GM18909 (cell line): Measurements from ENCODE around the gene GDF10.

ENCODE experiments used
- ATAC-seq: cut with Tn5 transposase; IDR thresholded peaks from one replicate; pipeline ENCODE4 v1.9.1; 2021; ENCODE audit warnings: mild to moderate bottlenecking; ENCODE audit not compliant: unreplicated experiment, poor library complexity

GDF10 gene, protein sequence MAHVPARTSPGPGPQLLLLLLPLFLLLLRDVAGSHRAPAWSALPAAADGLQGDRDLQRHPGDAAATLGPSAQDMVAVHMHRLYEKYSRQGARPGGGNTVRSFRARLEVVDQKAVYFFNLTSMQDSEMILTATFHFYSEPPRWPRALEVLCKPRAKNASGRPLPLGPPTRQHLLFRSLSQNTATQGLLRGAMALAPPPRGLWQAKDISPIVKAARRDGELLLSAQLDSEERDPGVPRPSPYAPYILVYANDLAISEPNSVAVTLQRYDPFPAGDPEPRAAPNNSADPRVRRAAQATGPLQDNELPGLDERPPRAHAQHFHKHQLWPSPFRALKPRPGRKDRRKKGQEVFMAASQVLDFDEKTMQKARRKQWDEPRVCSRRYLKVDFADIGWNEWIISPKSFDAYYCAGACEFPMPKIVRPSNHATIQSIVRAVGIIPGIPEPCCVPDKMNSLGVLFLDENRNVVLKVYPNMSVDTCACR

DNA sequence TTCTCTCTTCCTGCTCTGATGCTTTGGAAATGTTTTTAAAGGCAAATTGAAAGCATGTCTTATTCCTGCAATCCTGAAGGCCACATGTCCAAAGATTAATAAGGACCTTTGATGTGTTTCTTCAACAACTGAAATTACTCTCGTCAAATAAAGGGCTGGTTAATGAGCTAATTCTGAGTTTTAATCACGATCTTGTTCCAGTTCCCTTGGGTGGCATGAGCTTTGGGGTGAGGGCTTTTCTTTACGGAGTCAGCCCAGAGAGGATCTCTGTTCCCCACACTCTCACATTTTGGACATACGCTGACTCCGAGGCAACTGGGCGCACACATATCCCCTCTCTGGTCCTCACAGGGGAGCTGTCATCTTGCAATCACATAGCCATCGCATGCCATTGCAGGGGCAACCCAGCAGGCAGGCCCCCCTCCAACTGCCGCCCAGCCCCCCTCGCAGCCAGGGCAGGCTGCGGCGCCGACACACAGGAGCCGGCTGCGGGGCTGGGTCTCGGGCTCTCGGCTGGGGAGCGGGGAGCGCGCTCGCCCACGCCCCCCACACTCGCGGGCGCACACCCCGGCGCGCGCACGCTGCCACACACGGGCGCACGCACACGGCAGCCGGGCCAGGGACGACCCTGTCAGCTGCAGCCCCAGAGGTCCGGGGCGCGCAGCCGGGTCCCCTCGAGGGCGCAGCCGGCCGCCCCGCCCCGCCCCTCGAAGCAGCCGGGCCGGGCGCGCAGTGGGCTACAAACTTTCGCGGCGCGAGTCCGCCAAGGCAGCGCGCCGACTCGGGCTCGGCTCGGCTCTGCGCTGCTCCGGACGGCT lies at the start of gene GDF10:
Gene GDF10, plus strand, starts transcription at position 587 of the 818 bp plus-strand sequence. CDS start 455 bp downstream, outside the sequence.
- ATAC-seq, result no peak

DNA sequence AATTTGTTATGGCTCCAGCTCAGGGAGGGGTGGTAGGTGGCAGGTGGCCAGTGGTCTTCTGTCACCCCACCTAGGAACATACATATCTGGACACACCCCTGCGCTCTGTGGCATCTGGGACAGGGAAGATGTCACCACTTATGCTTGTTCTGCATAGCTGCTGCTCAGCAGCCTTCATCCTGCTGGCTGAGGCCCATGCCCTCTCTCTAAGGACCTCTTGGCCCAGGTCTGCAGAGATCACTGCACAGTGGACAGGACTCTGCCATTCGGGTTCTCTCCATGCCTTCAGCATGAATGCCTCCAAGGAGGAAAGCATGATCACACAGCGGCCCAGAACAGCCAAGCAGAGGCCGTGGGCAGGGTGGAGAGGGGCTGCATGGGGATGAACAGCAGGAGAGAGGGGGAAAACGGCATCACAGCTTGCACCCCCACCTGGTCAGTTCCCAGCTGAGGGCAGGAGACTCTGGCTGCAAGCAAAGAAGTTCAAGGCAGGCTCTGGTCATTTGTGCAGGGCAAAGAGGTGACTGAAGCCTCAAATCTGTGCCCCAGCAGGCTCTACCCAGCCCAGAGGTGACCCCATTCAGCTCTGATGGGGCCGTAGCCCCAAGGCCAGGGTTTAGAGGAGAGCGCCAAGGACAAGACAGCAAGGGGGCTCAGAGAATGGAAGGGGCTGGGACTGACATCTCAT lies 47.8 kb upstream of the GDF10 start:
- ATAC-seq, result no peak

DNA sequence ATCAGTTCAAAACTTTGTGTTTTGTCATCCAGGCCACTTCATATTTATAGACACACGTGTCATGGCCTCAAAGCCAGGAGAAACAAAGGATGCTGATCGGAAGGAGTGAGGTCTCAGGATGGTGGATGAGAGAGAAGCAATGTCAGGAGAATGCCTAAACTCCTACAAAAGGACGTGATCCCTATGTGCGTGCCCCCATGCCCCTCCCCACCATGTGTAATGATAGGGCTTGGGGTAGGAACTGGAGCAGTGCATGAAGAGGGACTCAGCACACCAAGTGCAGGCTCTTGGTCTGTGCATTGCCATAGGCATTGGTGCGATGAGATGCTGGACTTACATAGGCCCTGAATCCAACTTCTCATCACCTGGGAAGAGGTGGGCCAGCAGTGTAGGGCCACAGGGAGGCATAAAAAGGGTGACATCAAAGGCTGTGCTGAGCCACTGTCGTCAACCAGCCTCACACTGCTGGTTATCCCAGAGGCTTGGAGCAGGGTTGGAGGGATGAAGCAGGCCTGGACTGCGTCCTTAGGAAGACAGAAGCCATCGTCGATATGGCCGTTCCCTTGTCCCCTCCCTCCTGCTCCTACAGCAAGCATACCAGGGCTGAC lies 46.9 kb upstream of the GDF10 start:
- ATAC-seq, result no peak

DNA sequence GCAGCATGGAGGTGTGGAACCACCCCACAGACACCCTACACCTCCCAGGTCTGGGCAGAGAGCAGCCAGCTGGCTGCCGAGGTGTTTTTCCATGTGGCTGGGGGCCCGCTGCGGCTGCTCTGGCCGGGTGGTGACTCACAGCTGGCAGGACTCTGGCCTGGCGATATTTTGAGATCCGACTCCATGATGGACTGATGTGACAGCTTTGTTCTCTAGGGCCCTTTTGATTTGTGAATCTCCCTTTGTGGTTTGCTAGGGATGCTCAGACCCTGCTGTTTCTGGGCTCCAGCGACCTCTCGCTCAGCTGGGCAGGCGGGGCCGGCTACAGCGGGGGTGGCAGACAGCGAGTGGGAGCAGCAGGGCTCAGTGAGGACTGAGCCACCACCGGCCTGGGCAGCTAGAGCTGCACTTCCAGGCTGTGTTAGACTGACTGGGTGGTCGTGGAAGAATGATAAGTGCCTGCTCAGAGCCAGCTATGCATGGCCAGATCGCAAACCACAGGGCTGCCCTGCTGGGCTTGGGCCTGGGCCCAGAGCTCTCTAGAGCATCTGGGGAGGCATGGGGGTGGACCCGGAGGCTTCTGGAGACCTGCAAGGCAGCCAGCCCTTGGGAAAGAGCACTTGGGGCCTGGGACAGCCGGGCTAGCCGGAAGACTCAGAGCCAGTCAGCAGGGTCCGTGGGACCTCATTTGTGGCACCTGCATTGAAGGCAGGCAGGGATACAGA lies 46.2 kb upstream of the GDF10 start:
- no peak for ATAC-seq

DNA sequence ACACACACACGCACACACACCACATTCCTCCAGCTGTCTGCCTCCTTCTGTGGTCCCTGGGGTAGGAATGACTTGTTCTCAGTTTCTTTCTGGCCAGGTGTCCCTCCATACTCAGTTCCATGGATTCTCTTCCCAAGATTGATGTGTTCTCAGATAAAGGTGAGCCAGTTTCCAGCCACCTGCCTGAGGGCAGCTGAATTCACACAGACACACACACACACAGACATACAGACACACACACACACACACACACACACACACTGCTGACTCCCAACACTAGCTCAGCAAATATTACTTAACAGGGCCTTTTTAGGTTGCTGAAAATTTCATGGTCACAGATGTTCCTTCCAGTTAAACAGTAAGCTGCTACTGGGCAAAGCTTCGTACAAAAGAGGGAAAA lies 45.4 kb upstream of the GDF10 start:
- no peak for ATAC-seq

DNA sequence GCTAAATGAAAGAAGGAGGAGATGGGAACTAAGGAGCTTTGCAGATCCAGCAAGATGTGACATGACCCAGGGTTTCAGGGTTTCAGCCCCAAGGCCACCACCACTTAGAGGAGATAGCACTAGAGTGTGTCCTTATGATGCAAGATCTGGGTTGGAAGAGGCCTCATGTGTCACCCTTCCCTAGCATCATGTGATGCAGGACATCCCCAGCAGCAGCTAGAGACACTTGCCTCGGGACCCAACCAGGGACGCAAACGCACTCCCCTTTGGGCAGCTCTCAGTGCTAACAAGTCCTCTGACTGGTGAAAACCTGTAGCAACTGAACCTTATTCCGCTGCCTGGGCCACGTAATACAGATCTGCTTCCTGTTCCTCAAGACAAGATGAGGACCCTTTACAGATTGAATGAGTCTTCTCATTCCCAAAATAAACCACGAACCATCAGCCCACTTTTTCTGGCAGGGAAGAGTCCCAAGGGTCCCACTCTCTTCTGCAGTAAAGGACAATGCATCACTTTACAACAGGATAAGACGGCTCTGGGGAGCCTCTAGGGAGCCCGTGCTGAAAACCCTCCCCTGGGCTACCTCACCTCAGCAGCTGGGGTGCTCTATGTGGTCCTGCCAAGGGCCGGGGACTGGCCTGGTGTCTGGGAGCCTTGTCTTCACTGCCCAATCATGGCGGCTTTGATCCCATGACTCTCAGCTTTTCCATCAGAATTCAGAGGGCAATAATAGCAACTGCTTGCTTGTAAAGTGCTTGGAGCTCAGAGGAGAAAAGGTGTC lies 44.8 kb upstream of the GDF10 start:
- ATAC-seq, result no peak

DNA sequence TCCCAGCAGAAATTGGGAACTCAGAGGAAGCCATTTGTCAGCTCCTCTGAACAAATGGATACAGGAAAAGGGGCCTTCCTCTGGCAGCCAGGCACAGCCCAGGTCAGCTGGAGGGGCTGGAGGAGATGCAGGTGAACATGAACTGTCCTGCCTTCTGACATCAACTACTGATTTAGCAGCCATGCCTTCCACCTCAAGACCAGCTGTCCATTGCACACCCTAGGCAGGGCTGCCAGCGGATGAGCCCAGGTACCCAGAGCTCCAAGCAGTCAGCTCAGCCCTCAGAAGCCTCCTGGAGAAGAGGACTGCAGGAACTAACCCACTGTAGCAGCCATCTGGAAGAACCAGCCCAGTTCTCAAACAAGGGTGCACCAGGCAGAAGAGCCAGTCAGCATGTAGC lies 44.1 kb upstream of the GDF10 start:
- ATAC-seq, result no peak

DNA sequence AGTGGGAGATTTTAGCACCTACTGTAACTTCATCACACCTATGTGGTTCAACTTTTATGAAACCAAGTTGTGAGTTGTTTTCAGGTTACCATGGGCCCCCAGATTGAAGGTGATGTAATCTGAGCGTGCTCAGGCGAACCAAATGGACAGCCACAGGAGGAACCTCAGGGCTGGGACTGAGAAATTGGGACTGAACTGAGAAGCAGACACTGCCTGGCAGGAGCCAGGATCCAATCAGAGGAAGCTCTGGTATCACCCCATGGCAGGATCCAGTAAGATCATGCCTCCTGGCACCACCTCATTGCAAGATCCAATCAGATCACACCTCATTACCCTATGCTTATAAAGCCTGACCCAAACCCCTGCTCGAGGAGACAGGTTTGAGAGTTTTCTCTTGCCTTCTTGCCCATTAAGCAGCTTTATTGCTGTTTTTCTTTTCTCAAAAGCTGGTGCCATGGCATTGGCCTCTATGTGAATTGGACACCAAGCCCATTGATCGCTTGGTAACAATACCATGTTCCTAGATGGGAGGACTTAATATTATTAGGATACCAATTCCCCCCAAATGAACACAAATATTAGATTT lies 43.2 kb upstream of the GDF10 start:
- no peak for ATAC-seq

DNA sequence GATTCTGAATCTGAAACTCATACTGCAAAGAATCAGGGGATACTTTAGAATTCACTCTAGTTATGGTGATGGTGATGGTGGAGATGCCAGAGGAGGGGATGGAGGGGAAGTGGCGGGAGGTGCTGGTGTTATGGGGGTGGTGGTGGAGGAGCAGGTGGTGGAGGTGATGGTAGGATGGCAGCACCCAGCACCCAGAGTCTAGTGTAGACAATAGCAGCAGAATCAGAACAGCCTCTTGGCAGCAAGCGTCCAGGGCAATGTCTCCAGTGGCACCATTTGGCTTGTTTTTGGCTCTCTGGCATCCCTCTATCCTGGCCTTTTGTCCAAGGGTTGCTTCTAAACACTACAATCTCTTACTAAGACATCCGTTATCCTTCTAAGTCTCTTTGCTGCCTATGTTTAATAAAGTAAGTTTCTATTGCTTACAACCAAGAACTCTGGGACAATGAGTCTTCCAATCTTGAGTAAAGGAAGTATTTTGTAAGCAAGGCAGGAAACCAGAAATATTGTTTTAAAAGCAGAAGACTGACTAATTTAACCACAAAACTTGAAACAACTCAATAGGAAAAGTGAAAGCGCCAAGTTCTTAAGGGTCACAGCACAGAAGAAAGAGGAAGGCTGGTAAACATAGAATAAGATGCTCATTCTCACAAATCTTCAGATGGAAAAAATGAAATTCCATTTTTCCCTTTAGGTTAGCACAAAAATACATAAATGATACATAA lies 42.4 kb upstream of the GDF10 start:
- no peak for ATAC-seq

DNA sequence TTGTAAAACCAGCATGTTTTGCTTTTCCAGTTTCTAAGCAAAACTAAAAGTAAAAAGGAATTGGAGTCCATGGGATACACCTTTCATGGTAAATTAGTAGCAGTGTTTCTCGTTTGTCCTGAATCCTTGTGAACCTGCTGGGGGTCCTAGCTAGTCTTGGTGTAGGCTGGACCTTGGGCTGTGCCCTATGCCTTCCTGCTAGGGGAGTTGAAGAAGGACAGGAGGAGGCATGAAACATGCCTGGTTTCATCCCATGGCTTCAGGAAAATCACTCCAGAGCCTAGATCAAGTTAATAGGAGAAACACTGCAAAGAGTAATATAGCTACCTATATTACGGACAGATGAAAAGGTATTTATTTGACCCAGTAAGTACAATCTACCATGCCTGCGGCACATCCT lies 41.1 kb upstream of the GDF10 start:
- no peak for ATAC-seq

DNA sequence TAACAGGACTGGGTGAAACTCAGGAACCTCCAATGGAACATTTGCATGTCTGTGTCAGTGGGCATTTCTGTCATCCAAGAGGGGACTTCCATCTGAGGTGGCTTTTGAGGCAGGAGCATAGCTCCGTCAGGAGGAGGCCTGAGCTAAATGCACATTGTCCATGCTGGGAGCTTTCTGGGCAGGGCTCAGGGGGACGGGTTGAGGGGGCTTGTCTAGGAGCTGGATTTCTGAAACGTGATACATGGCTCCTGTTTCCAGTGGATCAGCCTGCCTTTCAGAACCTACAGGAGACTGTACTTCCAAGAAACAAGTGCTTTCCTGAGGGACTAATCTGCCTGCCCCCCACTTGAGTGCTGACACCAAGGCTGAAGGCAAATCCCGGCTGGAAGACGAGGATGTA lies 40.5 kb upstream of the GDF10 start:
- no peak for ATAC-seq

DNA sequence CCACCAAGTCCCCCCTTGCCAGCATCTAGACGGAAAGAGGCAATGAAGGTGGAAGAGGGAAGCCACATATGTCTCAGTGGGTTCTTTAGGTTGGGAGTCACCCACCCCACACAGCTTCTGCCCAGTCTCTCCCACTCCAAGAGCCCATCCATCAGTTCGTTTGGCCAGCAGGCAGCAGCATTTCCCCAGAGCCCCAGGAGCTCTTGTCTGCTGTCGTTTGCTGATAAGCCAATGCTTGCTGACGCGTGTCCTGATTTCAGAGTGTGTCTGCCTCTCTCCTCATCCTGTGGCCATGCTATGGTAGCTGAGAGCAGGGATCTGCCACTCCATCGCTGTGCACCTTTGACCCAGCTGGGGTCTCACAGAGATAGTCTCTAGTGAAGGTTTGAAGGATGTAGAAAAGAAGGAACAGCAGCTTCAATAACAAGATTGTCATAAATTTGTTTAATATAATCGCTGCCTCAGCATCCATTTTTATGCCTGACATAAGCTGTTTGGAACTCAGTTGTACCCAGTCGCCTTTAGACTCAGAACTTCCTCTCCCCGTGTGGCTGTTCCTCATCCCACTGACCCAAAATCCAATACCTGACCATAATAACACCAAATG lies 39.4 kb upstream of the GDF10 start:
- ATAC-seq, result peak; percentile 21

DNA sequence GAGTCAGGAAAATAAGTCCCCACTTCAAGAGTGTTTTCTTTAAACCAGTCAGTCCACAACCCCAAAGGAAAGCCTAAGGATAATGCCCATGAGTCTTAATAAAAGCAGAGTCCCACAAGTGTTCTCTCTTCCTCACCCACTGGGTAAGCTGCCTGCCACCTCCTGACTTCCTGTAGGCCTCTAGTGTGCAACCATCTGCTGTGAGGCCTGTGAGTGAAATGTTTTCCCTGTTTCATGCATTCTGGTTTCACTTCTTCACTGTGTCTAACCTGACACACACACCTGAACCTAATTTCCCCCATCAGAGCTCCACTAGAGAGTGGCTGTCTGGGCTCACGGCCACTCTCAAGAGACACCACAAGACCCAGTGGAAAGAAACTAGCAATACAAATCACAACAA lies 38.9 kb upstream of the GDF10 start:
- ATAC-seq, result peak; percentile 97

DNA sequence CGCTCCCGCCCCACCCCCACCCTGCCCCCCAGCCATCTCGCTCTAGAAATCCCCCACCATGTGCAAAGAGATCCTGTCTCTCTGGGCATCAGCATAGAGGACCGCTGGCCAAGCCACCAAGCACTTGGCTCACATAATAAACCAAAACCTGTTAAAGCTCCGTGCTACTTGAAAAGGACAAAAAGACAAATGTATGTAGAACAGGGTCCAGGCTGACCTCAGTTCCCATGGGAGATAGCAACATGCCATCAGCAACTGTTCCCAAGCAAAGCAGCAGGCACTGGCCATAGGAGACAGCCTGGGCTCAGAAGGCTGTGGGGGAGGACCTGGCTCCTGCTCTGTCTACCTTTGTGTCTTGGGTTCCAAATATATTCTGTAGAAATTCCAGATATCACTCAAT lies 38.4 kb upstream of the GDF10 start:
- no peak for ATAC-seq

DNA sequence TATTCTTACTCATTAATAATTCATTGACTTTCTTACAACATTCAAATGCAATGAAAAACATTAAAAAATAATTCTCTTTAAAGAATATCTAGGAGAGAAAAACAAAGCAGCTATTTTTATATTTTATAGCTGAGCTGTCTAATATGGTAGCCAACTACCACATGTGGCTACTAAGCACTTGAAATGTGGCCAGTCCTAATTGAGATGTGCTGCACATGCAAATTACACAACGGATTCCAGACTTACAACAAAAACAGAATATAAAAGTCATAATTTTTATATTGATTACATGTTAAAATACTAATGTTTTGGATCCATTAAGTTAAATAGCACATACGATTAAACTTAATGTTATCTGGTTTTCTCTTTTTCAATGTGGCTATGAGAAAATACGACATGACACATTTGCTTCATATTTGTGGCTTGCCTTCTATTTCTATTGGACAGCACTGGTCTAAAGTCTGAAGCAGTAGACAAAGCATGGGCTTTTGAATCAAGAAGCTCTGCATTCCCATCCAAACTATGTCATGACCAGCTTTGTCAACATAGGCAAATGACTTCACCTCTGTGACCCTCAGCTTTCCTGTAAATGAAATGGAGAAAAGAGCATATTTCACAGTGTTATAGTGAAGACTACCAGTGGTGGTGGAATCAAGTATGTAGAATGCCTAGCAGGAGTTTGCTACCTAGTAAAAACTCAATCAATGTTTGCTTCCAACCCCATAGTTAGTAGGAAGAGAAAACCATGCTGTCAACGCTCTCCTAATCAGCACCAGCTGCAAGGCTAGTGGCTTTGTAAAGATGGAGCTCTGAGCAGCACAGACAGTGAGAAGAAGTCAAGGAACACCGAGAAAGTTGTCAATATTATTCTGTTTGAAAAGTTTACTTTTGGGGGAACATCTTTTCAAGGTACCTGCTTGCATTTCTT lies 37.1 kb upstream of the GDF10 start:
- ATAC-seq, result no peak

DNA sequence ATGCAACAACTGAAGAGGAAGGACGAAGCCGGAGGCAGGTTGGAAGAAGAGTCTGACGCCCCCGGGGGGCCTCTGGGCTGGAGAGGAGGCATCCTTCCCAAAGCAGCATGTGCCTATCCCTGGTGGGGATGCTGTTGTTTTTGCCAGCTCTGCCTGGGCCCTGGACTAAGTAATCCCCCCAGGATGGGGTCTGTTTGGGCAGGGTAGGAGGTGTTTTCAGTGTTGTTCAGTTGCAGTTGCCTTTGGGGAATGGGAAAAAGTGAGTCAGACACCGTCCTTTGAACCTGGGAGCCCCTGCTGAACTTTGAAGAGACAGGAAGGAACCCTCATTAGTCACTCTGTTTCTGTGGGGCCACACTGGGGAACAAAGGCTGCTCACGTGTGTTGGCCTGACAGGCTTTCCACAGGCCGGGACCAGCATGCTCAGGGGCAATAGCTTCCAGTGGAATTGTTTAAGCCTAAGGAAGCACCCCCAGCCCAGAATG lies 35.2 kb upstream of the GDF10 start:
- no peak for ATAC-seq
